Type B pancreatic cell (in vitro differentiated cells): Measurements from ENCODE around the gene PLEKHF1. TPM values are rescaled to one million over a fixed set of nuclear protein-coding genes. Genes with fewer than 3 reads are reported as not detected.

Source experiments
- DNase-seq: peaks from one replicate; pipeline ENCODE4 v3.0.0; 2021; ENCODE audit warnings: mixed read lengths; ENCODE audit not compliant: unreplicated experiment; ENCODE audit errors: extremely low spot score
- H3K27ac Mint-ChIP-seq: 2 replicates; pipeline ENCODE4 v1.8.0; 2021; ENCODE audit warnings: mild to moderate bottlenecking, mixed read lengths
- H3K27me3 Mint-ChIP-seq: 2 replicates; pipeline ENCODE4 v1.8.0; 2021; ENCODE audit warnings: mixed read lengths
- H3K36me3 Mint-ChIP-seq: 2 replicates; pipeline ENCODE4 v1.8.0; 2021; ENCODE audit warnings: mixed read lengths
- H3K4me1 Mint-ChIP-seq: one replicate; pipeline ENCODE4 v1.8.0; 2021; ENCODE audit warnings: mixed read lengths; ENCODE audit not compliant: unreplicated experiment
- H3K4me3 Mint-ChIP-seq: 2 replicates; pipeline ENCODE4 v1.8.0; 2021; ENCODE audit warnings: mild to moderate bottlenecking, mixed read lengths
- H3K9me3 Mint-ChIP-seq: 2 replicates; pipeline ENCODE4 v1.8.0; 2021; ENCODE audit warnings: mixed read lengths
- CTCF ChIP-seq: fragments of 200-600 bp; sonication (generic); conservative IDR thresholded peaks from 2 replicates; pipeline ENCODE4 v1.5.0; 2021; ENCODE audit warnings: antibody characterized with exemption, mild to moderate bottlenecking
- total RNA-seq: library from RNA; stranded (reverse); gene quantifications from 2 replicates; pipeline ENCODE4 v1.2.1, GENCODE V29; 2021; ENCODE audit warnings: low replicate concordance

Gene PLEKHF1
- total RNA-seq, 1 donor from 2014 or later = 6.3 TPM

- Mint-ChIP-seq H3K9me3 (no peaks in the 10 kb centered on the region), H3K36me3 (no peaks in the 10 kb centered on the region), H3K27ac (no peak overlapping the region), H3K27me3 (no peaks in the 10 kb centered on the region), H3K4me1 (no peaks in the 10 kb centered on the region), H3K4me3 (no peak overlapping the region)
- no peak for TF ChIP-seq CTCF
- DNase-seq = no peak
These were observed 33.8 kb upstream of the PLEKHF1 start for GRCh38 chr19:29631450-29631849.

GRCh38 chr19:29634002-29634401 is 31.3 kb upstream of the PLEKHF1 start:
- H3K4me3 Mint-ChIP-seq = no peak overlapping the region
- H3K4me1 Mint-ChIP-seq = peaks cover 5% of the 10 kb centered on the region
- H3K27ac Mint-ChIP-seq = no peak overlapping the region
- no peaks in the 10 kb centered on the region for H3K27me3 Mint-ChIP-seq
- TF ChIP-seq CTCF = no peak
- H3K9me3 Mint-ChIP-seq = no peaks in the 10 kb centered on the region
- no peaks in the 10 kb centered on the region for H3K36me3 Mint-ChIP-seq
- DNase-seq = no peak

- Mint-ChIP-seq H3K9me3 (no peaks in the 10 kb centered on the region), H3K4me3 (no peak overlapping the region), H3K27ac (no peak overlapping the region), H3K27me3 (no peaks in the 10 kb centered on the region), H3K36me3 (no peaks in the 10 kb centered on the region), H3K4me1 (peaks cover 5% of the 10 kb centered on the region)
- TF ChIP-seq CTCF = no peak
- no peak for DNase-seq
These were observed 30.7 kb upstream of the PLEKHF1 start for GRCh38 chr19:29634423-29635130.

GRCh38 chr19:29635963-29636362 is 29.3 kb upstream of the PLEKHF1 start:
- TF ChIP-seq CTCF = no peak
- Mint-ChIP-seq H3K36me3 (no peaks in the 10 kb centered on the region), H3K9me3 (no peaks in the 10 kb centered on the region), H3K4me3 (no peak overlapping the region), H3K4me1 (peaks cover 5% of the 10 kb centered on the region), H3K27me3 (no peaks in the 10 kb centered on the region), H3K27ac (no peak overlapping the region)
- no peak for DNase-seq

GRCh38 chr19:29636553-29637360 is 28.5 kb upstream of the PLEKHF1 start:
- peaks cover 5% of the 10 kb centered on the region for H3K4me1 Mint-ChIP-seq
- no peaks in the 10 kb centered on the region for H3K27me3 Mint-ChIP-seq
- no peaks in the 10 kb centered on the region for H3K36me3 Mint-ChIP-seq
- H3K4me3 Mint-ChIP-seq = no peak overlapping the region
- DNase-seq = no peak
- H3K27ac Mint-ChIP-seq = no peak overlapping the region
- no peaks in the 10 kb centered on the region for H3K9me3 Mint-ChIP-seq
- no peak for TF ChIP-seq CTCF
